ENCODE measurements around the gene OR5K1.

OR5K1 gene

DNA sequence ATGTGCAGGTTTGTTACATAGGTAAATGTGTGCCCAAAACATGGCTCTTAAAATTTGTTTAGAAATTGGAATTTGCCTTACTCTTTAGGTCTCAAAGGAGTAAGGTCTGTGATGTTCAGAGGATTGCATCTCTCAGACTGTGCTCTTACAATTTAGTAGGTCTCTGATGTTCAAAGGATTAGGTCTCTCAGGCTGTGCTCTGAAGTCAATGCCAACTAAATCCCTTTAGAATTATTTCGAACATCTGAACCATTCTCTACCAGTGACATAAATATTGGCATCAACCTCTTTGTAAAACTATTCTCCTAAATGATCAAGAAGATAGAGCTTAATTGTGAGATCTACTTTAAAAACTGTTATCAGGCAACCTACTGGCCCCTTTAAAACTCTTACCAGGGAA is at the start of gene OR5K1:
Gene OR5K1 (plus strand): TSS at position 301 of the 400 bp plus-strand sequence. CDS start 6,376 bp downstream, outside the sequence.
- DNase-seq: no peak

DNA sequence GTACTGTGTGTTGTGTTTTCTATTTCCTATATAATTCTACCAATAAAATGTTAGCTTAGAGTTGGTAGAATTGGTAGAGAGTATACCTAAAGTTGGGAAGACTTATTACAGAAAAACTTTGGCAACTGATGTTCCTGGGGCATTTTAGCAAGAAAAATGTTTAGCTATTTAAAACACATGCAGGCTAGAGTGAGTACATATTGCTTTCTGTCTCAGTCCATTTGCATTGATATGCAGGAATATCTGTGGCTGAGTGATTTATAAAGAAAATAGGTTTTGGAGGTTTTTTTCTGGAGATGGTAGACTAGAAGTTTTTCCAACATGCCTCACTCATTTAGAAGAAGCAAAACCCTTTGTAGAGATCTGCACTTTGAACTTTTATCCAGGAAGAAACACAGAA is 30.4 kb upstream of the OR5K1 start:
- no peak for DNase-seq

DNA sequence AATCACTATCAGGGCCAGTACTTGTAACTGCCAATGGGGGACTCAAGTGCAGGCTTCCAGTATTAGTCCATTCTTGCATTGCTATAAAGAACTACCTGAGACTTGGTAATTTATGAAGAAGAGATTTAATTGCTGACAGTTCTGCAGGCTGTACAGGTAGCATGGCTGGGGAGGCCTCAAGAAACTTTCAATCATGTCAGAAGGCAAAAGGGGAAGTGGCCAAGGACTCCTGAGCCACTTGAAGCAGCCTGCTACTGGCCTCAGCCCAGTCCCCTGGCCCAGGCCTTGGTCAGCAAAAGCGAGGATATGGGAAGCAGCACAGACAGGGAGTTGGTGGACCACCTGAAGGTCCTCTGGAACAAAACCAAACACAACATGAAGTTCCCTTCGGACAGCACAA is 29.2 kb upstream of the OR5K1 start:
- no peak for DNase-seq

DNA sequence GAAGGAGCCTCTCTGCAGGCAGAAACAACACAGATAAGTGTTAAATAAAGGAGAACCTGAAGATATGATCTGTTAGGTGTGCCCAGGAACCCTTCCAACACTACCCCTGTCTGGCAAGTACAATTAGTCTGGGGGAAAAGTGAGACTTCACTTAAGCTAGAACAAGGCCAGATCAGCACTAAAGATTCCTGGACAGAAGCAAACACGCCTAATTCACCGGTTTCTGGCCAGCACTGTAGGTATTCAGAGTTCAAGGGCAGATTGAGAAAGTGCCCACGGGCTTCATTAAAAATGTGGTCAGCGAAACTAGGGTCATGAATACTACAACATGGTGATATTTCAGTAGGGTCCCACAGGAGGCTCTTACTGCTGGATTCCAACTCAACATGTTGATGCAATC is 28.6 kb upstream of the OR5K1 start:
- no peak for DNase-seq

DNA sequence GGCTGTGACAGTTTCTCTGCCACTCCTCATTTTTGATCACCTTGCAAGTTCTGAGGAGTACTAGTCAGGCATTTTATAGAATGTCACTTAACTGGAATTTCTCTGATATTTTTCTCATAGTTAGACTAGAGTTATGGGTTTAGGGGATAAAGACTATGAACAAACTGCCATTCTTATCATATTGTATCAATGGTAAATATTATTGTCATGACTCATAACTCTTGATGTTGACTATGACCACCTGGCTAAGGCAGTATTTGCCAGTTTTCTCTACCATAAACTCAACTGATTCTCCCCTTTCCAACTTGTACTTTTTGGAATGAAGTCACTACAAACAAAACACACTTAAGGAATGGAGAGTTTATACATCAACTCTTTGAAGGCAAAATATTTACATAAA is 22.7 kb upstream of the OR5K1 start:
- no peak for DNase-seq

DNA sequence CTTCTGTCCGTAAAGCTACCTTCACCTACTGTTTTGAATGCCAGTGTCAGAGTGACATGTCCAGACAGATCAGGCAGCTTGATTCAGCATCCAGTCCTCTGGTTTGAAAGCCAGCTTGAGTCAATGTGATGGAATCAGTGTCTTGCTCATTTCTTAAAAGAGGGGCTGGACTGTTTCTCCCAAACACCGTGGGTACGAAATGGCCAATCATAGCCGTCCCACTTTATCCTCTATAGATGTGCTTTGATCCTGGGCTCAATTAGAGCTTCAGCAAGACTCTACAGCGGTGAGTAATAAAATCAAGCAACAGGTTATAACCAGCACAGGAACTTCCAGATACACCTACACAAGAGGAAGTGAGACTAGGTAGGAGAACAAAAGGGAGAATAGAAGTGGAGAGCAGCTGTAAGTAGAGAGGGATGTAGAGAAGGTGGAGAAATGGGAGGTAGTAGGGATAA is 17.0 kb upstream of the OR5K1 start:
- no peak for DNase-seq

DNA sequence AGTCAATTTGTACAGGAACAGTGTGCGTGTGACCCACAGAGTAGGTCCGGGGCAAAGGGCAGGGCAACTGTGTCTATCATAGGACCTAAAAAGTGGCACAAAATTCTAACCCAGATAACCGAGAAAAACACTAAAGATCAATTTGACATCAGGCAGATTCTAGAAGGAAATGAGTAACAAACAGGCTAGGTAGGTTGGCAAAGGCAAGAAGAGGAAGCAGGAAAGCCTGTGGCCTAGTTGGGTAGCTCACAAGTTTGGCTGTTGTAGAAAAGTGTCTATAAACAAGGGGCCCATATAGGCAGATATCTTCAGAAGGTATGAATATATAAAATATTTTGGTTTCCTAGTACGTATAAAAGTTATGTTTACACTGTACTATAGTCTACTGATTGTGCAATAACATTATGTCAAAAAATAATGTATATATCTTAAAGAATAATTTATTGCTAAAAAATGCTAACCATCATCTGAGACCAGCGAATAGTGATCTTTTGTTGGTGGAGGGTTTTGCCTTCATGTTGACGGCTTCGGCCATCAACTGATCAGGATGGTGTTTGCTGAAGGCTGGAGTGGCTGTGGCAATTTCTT is 13.3 kb upstream of the OR5K1 start:
- DNase-seq: no peak

DNA sequence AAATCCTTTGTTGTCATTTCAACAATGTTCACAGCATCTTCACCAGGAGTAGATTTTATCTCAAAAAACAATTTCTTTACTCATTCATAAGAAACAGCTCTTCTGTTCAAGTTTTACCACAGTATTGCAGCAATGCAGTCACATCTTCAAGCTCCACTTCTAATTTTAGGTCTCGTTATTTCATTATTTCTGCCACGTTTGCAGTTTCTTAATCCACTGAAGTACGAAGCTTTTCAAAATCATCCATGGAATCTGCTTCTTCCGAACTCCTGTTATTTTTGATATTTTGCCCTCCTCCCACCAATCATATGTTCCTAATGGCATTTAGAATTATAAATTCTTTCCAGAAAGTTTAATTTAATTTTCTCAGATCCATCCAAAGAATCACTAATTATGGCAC is 12.6 kb upstream of the OR5K1 start:
- no peak for DNase-seq

DNA sequence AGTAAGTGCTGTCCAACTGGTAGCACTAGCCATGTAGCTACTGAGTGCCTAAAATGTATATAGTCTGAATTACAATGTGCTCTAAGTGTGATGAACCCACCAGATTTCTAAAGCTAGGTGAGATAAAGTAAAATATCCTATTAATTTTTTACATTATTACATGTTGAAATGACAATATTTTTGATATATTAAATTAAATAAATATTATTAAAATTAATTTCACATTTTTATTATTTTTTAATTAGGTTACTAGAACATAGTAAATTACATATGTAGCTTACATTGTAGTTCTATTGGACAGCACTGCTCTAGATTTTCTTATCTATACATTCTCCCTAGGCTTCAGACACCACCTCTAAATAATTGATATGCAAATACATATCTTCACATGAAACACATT is 9.2 kb upstream of the OR5K1 start:
- DNase-seq: no peak

DNA sequence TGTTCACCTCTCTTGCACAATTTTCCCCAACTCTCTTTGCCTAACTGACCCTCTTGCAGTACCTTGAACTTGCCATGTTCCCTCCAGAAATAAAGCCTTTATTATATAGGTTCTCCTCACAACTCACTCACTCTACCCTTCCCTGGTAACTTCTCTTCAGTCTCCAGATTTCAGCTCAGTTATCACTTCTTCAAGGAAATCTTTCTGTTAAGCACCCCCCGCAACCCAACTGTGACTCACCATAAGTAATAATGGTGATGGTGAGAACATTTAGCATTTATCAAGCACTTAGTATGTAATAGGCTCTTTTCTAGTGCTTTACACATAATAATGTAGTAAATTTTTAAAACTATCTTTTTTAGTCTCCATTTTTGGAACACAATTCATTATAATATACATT is 8.1 kb upstream of the OR5K1 start:
- no peak for DNase-seq

DNA sequence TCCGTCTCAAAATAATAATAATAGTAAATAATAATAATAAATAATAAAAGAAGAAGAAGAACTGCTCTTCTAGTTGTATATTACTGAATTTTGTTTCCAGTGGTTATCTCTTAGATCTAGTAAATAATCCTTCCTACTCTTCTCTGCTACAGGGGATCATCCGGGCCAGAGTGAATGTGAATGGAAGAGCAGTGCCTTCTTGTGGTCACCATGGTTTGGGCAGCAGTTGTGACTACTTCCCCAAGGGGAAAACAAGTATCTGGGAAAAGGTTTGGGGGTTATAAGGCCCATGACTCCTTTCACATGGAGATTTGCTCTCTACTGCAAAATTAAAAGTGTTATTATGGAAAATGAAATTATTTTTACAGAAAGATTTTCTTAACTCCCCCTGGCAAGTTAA is 5.5 kb upstream of the OR5K1 start:
- DNase-seq: no peak

DNA sequence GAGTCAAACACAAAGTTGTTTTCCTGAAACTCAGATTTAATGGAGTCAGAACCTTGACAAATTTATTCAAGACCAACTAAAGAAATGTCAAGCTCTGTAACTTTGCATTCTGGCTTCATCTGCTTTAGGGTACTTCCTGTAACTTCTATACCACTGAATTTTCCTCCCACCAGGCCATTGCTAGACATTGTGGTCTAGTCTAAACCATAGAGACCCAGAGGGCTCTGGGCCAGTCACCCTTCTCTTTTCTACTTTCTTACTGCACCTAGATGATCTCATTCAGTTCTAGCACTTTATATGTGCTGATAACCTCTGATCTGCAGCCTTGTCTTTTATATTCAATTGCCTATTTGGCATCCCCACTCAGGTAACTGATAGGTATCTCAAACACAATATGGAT is 2.8 kb upstream of the OR5K1 start:
- no peak for DNase-seq

DNA sequence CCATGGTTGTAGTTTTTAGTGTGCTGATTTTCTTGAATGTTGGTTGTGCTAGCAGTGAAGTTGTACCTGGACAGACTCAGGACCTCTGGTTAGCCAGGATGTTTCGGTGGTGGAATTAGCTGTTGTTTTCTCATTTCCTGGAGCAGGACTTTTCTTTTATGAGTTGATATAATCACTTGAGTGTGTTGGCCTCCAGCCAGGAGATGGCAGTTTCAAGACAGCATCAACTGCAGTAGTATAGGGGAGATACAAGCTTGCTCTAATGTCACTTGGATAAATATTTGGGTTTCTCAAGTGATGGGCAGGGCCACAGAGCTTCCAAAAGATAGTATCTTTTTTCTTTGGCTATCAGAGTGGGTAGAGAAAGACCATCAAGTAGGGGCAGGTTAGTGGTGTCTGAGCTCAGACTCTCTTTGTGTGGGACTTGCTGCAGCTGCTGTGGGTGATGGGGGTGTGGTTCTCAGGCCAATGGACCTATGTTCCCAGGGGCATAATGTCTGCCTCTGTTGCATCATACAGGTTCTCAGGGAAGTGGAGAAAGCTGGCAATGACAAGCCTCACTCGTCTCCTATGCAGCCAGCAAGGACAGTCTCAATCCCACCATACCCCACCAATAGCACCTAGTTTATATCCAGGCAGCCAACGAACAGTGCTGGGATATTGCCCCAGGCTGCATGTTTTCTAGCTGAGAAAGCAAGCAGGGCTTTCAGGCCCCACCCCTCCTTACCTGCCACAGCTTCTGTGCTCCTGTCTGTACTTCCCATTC is 19.9 kb downstream of the OR5K1 start:
- no peak for DNase-seq

DNA sequence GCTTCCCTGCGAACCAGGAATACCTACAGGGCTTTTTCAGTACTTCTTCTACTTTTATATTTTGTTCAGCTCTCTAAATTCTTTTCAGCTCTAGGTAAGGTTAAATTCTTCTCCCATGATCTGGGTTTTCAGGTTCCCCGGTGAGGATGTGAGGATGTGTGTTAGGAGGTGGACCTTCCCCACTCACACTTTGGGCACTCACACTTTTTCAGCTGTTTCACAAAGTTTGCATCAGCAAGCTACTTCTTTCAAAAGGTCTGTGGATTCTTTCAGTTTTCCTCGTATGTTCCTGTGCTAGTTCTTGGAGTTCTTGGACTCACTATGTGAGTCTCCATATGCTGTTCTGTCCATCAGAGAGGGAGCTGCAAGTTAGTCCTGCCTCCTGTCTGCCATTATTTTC is 20.6 kb downstream of the OR5K1 start:
- no peak for DNase-seq

DNA sequence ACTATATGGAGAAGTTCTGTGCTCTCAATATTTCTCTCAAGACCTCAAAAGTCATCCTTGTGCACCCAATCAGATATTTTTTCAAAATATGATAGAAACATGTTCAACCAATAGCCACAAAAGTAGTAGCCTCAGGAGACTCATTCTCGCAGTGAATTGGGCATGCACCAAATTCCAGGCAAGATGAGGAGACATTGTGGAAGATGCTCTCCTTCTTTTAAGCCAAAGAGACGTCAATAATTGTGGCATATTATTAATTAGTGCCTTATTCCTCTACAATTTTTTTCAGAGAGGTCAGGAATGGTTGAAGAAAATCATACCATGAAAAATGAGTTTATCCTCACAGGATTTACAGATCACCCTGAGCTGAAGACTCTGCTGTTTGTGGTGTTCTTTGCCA is 34.4 kb downstream of the OR5K1 start, which contains the start of gene OR5K2:
Gene OR5K2 (plus strand): TSS at position 301 of the 400 bp plus-strand sequence. CDS start 0 bp downstream, at position 301.
- DNase-seq: no peak

DNA sequence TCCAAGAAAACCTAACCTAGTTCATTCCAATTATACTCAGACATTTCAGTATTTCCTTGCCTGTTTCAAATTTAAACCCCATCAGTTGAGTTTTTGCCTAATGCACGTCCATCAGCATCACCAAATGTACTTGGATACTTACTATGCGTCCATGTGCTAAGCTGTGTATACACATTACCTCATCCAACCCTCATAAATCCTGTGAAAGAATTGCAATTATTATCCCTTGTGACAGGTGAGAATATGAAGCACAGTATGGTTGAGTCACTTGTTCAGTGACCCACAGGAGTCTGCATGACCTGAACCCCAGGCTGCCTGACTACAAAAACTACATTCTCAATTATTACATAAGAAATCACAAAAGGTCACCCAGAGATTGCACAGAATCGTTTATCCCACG is 37.0 kb downstream of the OR5K1 start:
- no peak for DNase-seq

DNA sequence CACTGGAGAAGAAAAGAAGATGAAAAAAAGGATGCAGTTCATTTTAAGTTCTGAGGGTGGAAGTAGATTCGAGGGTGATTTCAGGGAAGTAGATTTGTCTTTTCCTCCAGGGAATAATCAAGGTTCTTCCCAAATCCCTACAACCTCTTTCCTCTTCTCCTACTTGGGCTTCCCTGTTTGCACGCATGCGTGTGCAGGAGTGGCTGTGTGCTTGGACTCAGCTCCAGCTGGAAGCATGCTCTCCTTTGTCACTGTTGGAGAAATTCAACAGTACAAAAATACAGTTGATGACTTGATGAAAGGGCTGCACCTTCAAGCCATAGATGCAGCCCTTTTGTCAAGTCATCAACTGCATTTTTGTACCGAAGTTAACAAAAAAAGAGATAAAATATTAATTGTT is 38.3 kb downstream of the OR5K1 start:
- DNase-seq: no peak

DNA sequence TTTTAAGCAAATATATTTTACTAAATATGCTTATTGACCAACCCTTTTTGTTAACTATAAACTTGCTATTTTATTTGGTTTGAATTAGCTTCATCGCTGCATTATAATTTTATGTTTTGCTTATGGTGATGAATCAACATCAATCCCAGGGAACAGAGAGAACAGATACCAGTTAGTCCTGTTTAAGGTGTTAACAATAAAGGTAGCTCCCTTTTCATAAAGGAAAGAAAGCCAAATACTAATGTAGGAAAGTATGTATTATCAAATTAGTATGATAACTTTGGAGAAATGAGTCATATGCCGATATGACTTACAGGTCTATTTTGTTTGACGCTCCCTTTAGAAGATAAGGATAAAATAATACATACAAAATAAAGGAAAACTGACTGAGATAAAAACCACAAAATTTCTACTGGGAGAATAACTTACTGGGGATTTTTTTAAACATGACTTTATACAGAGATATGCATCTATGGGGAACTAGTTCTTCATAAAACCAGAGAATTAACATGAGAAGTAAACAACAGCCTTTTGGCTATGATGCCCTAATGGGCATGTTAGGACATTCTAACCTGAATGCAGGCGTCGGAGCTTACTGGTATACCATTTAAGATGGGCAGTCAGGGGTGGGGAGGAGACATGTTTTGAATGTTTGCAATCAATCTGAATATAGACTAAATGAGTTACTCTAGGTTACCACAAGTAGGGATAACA is 39.0 kb downstream of the OR5K1 start:
- DNase-seq: no peak

DNA sequence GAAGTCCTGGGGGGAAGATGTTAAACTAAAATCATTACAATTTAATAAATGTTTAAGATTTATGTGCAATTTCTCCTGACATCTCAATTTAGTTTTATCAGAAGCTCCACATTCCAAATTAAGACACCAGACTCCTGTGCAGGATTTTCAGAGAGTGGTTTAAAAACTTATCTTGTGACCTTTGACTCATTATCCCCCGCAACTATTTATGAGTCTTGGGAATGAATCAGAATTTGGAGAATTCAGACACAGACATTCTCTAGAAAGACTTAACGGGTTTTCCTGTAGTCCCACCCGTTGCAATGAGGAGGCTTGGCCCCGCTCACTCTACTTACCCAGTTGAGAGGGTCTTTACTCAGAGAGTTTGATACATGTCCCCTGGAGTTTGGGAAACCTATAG is 41.5 kb downstream of the OR5K1 start:
- no peak for DNase-seq

DNA sequence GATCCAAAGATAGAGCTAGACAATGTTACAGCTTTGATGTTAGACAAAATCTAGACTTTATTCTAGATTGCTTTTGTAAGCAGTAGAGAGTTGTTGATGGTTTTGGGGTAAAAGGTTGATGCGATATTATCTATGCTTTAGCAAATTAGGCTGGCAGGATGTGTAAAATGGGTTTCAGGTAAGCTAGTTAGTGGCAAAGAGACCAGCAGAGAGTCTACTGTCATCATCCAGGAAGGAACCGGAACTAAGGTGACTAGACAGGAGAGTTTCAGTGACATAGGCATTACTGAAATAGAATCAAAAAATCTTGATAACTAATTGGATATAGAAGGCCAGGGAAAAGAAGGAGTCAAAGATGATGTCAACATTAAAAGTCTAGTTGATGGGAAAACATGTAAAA is 45.6 kb downstream of the OR5K1 start:
- DNase-seq: no peak

DNA sequence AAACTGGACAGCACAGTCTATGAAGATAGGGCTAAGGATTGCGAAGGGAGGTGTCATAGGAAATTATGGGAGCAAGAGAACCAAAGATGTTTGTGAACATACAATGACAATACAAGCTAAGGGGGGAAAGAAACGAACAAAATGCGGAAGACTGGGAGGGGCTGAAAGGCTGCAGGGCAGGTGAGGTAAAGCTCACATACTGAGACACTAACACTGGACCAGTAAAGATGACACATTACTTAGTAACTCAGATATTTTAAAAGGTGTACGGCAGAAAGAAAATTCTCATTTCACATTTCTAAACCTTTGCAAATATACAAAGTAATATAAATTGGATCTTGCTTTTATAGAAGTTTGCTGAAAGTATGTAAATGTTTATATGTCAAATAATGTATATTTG is 49.6 kb downstream of the OR5K1 start:
- DNase-seq: no peak

DNA sequence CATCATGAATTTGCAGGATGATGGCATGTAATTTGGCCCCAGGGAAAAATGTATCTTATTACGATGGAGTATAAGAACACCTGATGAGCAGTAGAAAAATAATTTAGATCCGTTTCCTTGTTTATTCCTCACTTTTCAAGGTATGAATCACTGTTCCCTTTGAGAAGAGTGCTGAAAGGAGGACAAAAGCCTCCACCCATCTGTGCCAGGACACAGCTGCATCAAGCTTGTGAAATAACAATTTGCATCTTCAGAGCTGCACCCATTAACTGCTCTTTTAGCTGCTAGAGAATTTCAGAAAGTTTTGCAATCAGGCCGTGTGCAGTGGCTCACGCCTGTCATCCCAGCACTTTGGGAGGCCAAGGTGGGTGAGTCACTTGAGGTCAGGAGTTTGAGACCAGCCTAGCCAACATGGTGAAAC is 50.1 kb downstream of the OR5K1 start:
- no peak for DNase-seq

DNA sequence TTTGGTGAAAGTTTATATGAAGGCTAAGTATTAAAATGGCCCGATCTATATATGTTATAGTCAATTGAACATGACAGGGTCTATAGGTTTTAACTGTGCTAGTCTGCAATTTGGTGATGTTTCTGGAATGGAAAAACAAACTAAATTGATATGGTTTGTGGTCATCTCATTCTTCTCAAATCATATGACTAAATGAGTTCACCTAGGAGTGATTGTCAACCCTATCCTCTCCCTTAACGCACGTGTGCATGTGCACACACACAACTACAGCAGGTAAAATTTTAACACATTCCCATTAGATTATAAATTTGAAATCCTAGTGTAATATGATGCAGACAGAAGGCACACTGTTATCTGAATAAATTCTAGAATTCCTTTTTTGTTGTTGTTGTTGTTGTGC is 50.7 kb downstream of the OR5K1 start:
- no peak for DNase-seq

DNA sequence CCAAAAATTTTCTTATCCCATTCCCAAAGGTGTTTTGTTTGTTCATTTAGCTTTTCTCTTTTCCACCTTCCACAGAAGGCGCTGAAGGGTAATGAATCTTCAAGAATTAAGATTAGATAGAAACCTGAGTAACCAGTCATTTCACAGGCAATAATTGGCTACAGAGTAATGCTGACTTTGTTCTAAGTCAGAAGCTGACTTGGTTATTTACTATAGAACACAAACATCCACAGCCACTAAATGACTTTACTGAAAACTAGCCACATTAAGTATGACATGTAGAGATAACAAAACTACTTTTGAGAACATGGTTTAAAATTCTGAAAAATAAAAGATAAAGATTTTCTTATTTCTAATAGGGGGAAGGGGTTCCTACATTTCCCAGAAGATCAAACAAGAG is 51.9 kb downstream of the OR5K1 start:
- DNase-seq: no peak
